H1 (cell line): Measurements from ENCODE around the gene MELK. TPM values are rescaled to one million over a fixed set of nuclear protein-coding genes. Genes with fewer than 3 reads are reported as not detected.

Source experiments
- CTCF ChIA-PET: fragments of 300-600 bp; sonication (Branson Sonifier 250); formaldehyde crosslinking; loops from one replicate; lab custom pipeline; 2021; ENCODE audit not compliant: partially characterized antibody; lab: Charles Lee
- POLR2A ChIA-PET: fragments of 300-600 bp; sonication (Branson Sonifier 250); formaldehyde crosslinking; loops from one replicate; lab custom pipeline; 2021; ENCODE audit warnings: inconsistent platforms; ENCODE audit not compliant: partially characterized antibody; lab: Charles Lee
- DNase-seq, 2 experiments: peaks; one replicate each; pipeline versions ENCODE4 v3.0.0 to v3.0.0-alpha.2; 2010 to 2022; ENCODE audit warnings: low spot score in 2 of 2, low read depth in 1 of 2, mixed read lengths in 1 of 2
- FAIRE-seq: peaks from 2 replicates; lab custom pipeline; 2011; peaks lifted over from hg19 to GRCh38; lab: Jason Lieb, UNC
- H2AFZ ChIP-seq: 2 replicates; pipeline ENCODE4 v1.8.1; 2012; ENCODE audit warnings: low read length, inconsistent platforms
- H2AK5ac ChIP-seq: 2 replicates; pipeline ENCODE4 v1.6.1; 2013; ENCODE audit warnings: low read depth, low read length
- H2BK120ac ChIP-seq: replicated peaks from 2 replicates; pipeline ENCODE3; 2013; ENCODE audit warnings: low read depth, low read length, inconsistent platforms
- H2BK12ac ChIP-seq: 2 replicates; pipeline ENCODE4 v1.6.1; 2013; ENCODE audit warnings: low read depth, low read length
- H2BK15ac ChIP-seq: 2 replicates; pipeline ENCODE4 v1.6.1; 2013; ENCODE audit warnings: low read length
- H2BK20ac ChIP-seq: 2 replicates; pipeline ENCODE4 v1.6.1; 2013; ENCODE audit warnings: low read length
- H2BK5ac ChIP-seq: 2 replicates; pipeline ENCODE4 v1.6.1; 2013; ENCODE audit warnings: low read depth, low read length
- H3K14ac ChIP-seq: 2 replicates; pipeline ENCODE4 v1.6.1; 2013; ENCODE audit warnings: inconsistent platforms; ENCODE audit not compliant: insufficient read length
- H3K18ac ChIP-seq: 2 replicates; pipeline ENCODE4 v1.6.1; 2013; ENCODE audit warnings: low read length; ENCODE audit errors: extremely low read depth
- H3K23ac ChIP-seq: 2 replicates; pipeline ENCODE4 v1.6.1; 2013; ENCODE audit warnings: inconsistent platforms; ENCODE audit not compliant: insufficient read length
- H3K23me2 ChIP-seq: 2 replicates; pipeline ENCODE4 v1.6.1; 2013; ENCODE audit warnings: low read depth, low read length
- H3K27ac ChIP-seq: 2 replicates; pipeline ENCODE4 v1.6.1; 2011; ENCODE audit warnings: low read depth, low read length, inconsistent platforms
- H3K27me3 ChIP-seq, 4 experiments: replicated peaks in 1 of 4; 1 replicate in 1 of 4; 2 replicates in 3 of 4; pipeline versions ENCODE4 v1.6.1 to v1.8.1; 2011 to 2013; ENCODE audit warnings: low read length in 3 of 4, mild to moderate bottlenecking in 3 of 4, inconsistent platforms in 2 of 4, mixed read lengths in 2 of 4, moderate library complexity in 1 of 4; ENCODE audit not compliant: control insufficient read depth in 3 of 4, insufficient read depth in 3 of 4; ENCODE audit errors: extremely low read depth in 1 of 4
- H3K36me3 ChIP-seq, 4 experiments: 2 replicates each; pipeline versions ENCODE4 v1.6.1 to v1.8.1; 2011 to 2013; ENCODE audit warnings: mild to moderate bottlenecking in 4 of 4, low read length in 3 of 4, moderate library complexity in 2 of 4, control low read depth in 1 of 4, inconsistent platforms in 1 of 4; ENCODE audit not compliant: insufficient read depth in 4 of 4, control insufficient read depth in 2 of 4
- H3K4ac ChIP-seq: replicated peaks from 2 replicates; pipeline ENCODE3; 2013; ENCODE audit warnings: low read length, low read depth, mixed read lengths, inconsistent platforms; ENCODE audit not compliant: insufficient read length
- H3K4me1 ChIP-seq, 4 experiments: replicated peaks in 1 of 4; 1 replicate in 1 of 4; 2 replicates in 3 of 4; pipeline versions ENCODE4 v1.6.1 to v1.8.1; 2011 to 2013; ENCODE audit warnings: low read length in 3 of 4, inconsistent platforms in 2 of 4, mixed read lengths in 1 of 4; ENCODE audit not compliant: insufficient read depth in 4 of 4, control insufficient read depth in 3 of 4
- H3K4me2 ChIP-seq, 2 experiments: 2 replicates each; pipeline versions ENCODE4 v1.6.1 to v1.8.1; 2011 to 2013; ENCODE audit warnings: low read depth in 2 of 2, low read length in 2 of 2, control low read depth in 1 of 2, inconsistent platforms in 1 of 2, mild to moderate bottlenecking in 1 of 2; ENCODE audit not compliant: insufficient read depth in 1 of 2
- H3K4me3 ChIP-seq, 4 experiments: fragments of 200-600, 300-600 bp in 1 of 4; sonication (generic), shearing (Covaris generic), sonication (Bioruptor Twin) in 1 of 4; 2 replicates each; pipeline versions ENCODE4 v1.5.1 to v1.8.1; 2011 to 2016; ENCODE audit warnings: low read length in 4 of 4, low read depth in 3 of 4, control low read depth in 2 of 4, inconsistent platforms in 2 of 4, mild to moderate bottlenecking in 2 of 4, mixed read lengths in 1 of 4, moderate library complexity in 1 of 4; ENCODE audit not compliant: insufficient read depth in 2 of 4; ENCODE audit errors: extremely low read depth in 1 of 4
- H3K56ac ChIP-seq: replicated peaks from 2 replicates; pipeline ENCODE3; 2013; ENCODE audit warnings: low read depth, mild to moderate bottlenecking, mixed read lengths, low read length, inconsistent platforms; ENCODE audit not compliant: insufficient read length
- H3K79me1 ChIP-seq: 2 replicates; pipeline ENCODE4 v1.6.1; 2013; ENCODE audit warnings: low read depth, low read length, control low read depth
- H3K79me2 ChIP-seq, 2 experiments: 2 replicates each; pipeline versions ENCODE4 v1.6.1 to v1.8.1; 2012 to 2013; ENCODE audit warnings: low read length in 2 of 2, mild to moderate bottlenecking in 2 of 2, inconsistent platforms in 1 of 2; ENCODE audit not compliant: insufficient read depth in 2 of 2, control insufficient read depth in 1 of 2
- H3K9ac ChIP-seq, 4 experiments: replicated peaks in 1 of 4; 1 replicate in 1 of 4; 2 replicates in 3 of 4; pipeline versions ENCODE4 v1.6.1 to v1.8.1; 2011 to 2013; ENCODE audit warnings: low read depth in 3 of 4, low read length in 3 of 4, control low read depth in 2 of 4, mild to moderate bottlenecking in 2 of 4, moderate library complexity in 2 of 4, inconsistent platforms in 1 of 4; ENCODE audit errors: extremely low read depth in 1 of 4
- H3K9me3 ChIP-seq, 2 experiments: 2 replicates each; pipeline versions ENCODE4 v1.6.1 to v1.8.1; 2012 to 2013; ENCODE audit warnings: mild to moderate bottlenecking in 2 of 2, moderate library complexity in 2 of 2, control low read depth in 1 of 2, inconsistent platforms in 1 of 2, low read depth in 1 of 2, low read length in 1 of 2, mixed read lengths in 1 of 2; ENCODE audit not compliant: insufficient read depth in 2 of 2
- H4K20me1 ChIP-seq, 2 experiments: replicated peaks in 1 of 2; 2 replicates each; pipeline versions ENCODE3 to v1.8.1; 2011 to 2013; ENCODE audit warnings: inconsistent platforms in 2 of 2, low read length in 2 of 2, mild to moderate bottlenecking in 1 of 2; ENCODE audit not compliant: insufficient read depth in 2 of 2, control insufficient read depth in 1 of 2
- H4K5ac ChIP-seq: 2 replicates; pipeline ENCODE4 v1.6.1; 2013; ENCODE audit warnings: low read length, low read depth, mixed read lengths, inconsistent platforms; ENCODE audit not compliant: insufficient read length
- H4K8ac ChIP-seq: 2 replicates; pipeline ENCODE4 v1.8.0; 2013; ENCODE audit warnings: mild to moderate bottlenecking, moderate library complexity, low read length, inconsistent platforms; ENCODE audit not compliant: insufficient read depth; ENCODE audit errors: extremely low read depth
- H4K91ac ChIP-seq: replicated peaks from 2 replicates; pipeline ENCODE3; 2013; ENCODE audit warnings: low read length, mixed read lengths, inconsistent platforms; ENCODE audit not compliant: insufficient read length
- CEBPB ChIP-seq: IDR thresholded peaks from 2 replicates; pipeline ENCODE4 v1.6.1; 2012; ENCODE audit warnings: low read depth, low read length
- PHF8 ChIP-seq: fragments of 200-600 bp; sonication (generic); conservative IDR thresholded peaks from 2 replicates; pipeline ENCODE4 v1.7.1; 2012; ENCODE audit warnings: low read depth, mild to moderate bottlenecking, inconsistent platforms, low read length, moderate library complexity
- SUZ12 ChIP-seq: fragments of 200-600 bp; sonication (generic); IDR thresholded peaks from 2 replicates; pipeline ENCODE4 v1.6.1; 2012; ENCODE audit warnings: mild to moderate bottlenecking, inconsistent platforms, low read length, moderate library complexity, mixed read lengths
- WGBS, 2 experiments: shearing (Covaris generic) in 1 of 2; methylation state at CpG; one replicate each; pipeline versions ENCODE4 v1.1.6 to v1.1.7; 2013 to 2015; ENCODE audit warnings: low lambda C conversion rate in 2 of 2, mixed read lengths in 2 of 2, inconsistent platforms in 1 of 2, low coverage in 1 of 2, missing lambda C conversion rate in 1 of 2; ENCODE audit not compliant: insufficient replicate concordance in 2 of 2, insufficient coverage in 1 of 2, insufficient read length in 1 of 2; ENCODE audit errors: extremely low coverage in 1 of 2, missing lambda C conversion rate in 1 of 2; 5-methylcytosine and 5-hydroxymethylcytosine counted together
- polyA plus RNA-seq, 7 experiments: library from polyadenylated mRNA; depleted of rRNA in 3 of 7; stranded (reverse) in 5 of 7; unstranded in 2 of 7; fragments of >200 nt in 5 of 7; fragments of 200-250 nt in 2 of 7; gene quantifications; 1 replicate in 5 of 7; 2 replicates in 1 of 7; 4 replicates in 1 of 7; pipeline versions ENCODE4 v1.2.1 to v1.2.3, GENCODE V29; 2011 to 2013; ENCODE audit warnings: missing spikeins in 2 of 7, mixed read lengths in 2 of 7
- total RNA-seq: library from RNA; stranded (reverse); fragmentation: NEBNext Ultra II Directional; extraction: Animal tissue kit (Norgen Biotek cat#: 25700); gene quantifications from 2 replicates; pipeline ENCODE4 v1.2.1, GENCODE V29; 2021

Gene MELK
- total and polyA plus RNA-seq, 2 of the 8 experiments (the other 6 are each of a cell fraction or from before 2014, with no cell fraction given): 26.2 to 53.1 TPM

DNA sequence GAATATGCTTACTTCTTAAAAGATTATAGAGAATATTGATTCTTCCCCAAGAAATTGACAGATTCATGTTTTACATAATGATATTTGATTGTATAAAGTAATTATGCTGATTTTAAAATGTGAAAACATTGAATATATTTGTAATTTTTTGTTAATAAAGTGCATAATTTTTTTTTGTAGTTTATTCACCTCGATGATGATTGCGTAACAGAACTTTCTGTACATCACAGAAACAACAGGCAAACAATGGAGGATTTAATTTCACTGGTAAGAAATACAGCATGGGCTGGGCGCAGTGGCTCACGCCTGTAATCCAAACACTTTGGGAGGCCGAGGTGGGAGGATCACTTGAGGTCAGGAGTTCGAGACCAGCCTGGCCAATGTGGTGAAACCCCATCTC lies 70.1 kb downstream of the MELK start:
- Histone ChIP-seq H4K20me1 (no peaks in the 10 kb centered on the region), H3K23me2 (no peaks in the 10 kb centered on the region; the same call in 1 of the 2 replicates), H3K4me1 (no peaks in the 10 kb centered on the region), H2BK120ac (no peak overlapping the region), H3K18ac (no peak overlapping the region), H2AK5ac (no peak overlapping the region), H4K8ac (no peak overlapping the region), H3K27me3 (no peaks in the 10 kb centered on the region), H3K27ac (no peak overlapping the region), H3K4ac (no peak overlapping the region), H4K91ac (no peak overlapping the region), H3K9ac (no peak overlapping the region), H3K36me3 (peaks cover 2 to 20% (median 9%) of the 10 kb centered on the region in 4 experiments; a peak in 5 of 8 replicates), H3K4me2 (no peak overlapping the region), H3K79me2 (no peaks in the 10 kb centered on the region), H2BK5ac (no peak overlapping the region), H2BK15ac (no peak overlapping the region), H3K79me1 (no peaks in the 10 kb centered on the region), H3K56ac (no peak overlapping the region), H3K14ac (no peak overlapping the region), H3K23ac (no peak overlapping the region), H3K9me3 (no peaks in the 10 kb centered on the region), H3K4me3 (no peak overlapping the region), H2BK20ac (no peak overlapping the region), H2AFZ (no peak overlapping the region), H2BK12ac (no peak overlapping the region), H4K5ac (no peak overlapping the region)
- CTCF ChIA-PET: no interaction called here
- TF ChIP-seq PHF8: no peak
- peak; percentile 54; the same call in 1 of the 2 replicates for TF ChIP-seq CEBPB
- TF ChIP-seq SUZ12: no peak
- POLR2A ChIA-PET: no interaction called here
- DNase-seq (no peak), FAIRE-seq (no peak)
- WGBS, 2 experiments: 95% methylated on average over 6 of the region's 6 CpGs; no CpG with 5 or more reads in 1 of the 2 experiments
